IPS-NIHi7 (cell line): ENCODE data around the gene CYB561D1.
A peak's percentile ranks its signal among the peaks of the same experiment; 100 is the strongest.

Experiments used
- DNase-seq: peaks from one replicate; pipeline ENCODE4 v3.0.0; 2012; ENCODE audit warnings: mixed read lengths; ENCODE audit errors: extremely low spot score

CYB561D1 gene

DNA sequence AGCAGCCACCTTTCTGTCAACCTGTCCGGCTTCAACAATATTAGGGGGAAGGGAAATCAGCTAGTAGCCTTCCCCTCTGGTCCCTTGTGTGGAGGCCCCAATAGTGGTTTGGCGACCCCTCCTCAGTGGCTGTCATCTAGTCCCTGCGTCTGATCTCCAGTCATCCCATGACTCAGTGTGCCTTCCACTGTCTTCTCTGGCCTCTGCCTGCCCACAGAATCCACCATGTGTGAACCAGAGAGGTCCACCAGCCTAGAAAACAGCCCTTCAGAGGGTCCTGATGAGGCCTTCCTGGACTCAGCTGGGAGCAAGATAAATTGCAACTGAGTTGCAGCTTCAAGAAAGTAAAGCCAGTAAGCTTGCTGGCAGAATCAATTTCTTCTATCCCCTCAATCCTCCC, 14.0 kb upstream of the CYB561D1 start:
- no peak for DNase-seq

- DNase-seq: no peak
Observed at GRCh38 chr1:109481646-109482045, 12.2 kb upstream of the CYB561D1 start.

DNA sequence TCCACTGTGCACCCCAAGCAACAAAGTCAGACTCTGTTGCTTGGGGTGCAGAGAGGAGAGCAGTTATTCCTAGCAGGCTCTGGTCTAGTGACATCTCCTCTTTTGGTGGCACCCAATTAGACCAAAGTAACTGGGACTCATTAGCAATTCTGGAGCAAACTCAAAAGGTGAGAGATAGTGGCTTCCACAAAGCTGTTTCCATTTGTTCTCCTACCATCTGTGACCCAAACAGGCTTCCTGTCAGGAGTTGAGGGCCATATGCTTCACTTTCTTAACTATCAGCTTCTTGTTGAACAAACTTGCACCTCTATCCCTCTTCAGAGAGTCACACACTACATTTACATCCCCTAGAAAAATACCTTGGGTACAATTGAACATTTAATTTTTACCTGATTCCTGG, 11.7 kb upstream of the CYB561D1 start:
- DNase-seq: no peak

DNA sequence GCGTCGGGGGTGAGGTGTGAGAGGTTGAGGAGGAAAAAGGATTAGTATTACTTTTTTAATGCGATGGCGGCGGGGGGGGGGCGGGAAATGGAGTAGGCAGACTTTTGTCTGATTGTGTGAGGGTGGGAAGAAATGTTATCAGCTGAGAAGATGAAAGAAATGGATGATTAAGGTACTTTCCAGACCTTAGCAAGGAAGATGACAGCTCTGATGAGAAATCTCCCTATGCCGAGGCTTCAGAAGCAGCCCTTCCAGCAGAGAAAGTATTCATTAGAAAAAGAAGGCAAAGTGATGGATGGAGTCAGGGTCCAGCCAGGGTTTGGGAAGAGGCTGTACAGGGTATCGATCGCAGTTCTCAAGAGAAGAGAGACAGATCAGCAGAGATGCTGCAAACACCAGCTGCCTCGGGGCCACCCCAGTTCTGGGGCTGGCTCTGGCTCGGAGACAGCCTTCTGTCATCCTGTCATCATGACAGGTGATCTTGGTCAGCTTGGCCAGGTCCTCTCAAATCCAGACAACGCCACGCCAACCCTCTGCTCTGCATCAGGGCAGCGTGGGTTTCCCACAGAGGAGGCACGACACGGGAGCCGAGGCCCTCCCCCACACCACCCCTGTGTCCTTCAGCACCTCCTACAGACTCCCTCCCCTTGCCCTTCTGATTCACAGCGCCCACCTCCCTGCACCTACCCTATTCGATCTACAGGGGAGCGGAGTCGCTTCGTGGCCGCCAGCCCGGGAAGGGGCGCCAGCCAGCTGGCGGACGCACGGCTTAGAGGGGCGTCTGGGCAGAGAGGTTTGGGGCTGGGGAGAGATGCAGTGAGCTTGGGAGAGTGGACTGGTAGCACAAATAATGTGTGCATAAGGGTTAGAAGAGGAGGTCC, 10.9 kb upstream of the CYB561D1 start:
- peak; percentile 73 for DNase-seq

GRCh38 chr1:109483672-109484518, 10.0 kb upstream of the CYB561D1 start, which contains the start of gene ATXN7L2:
TSS of gene ATXN7L2 (plus strand) at chr1:109483905. CDS start at chr1:109483954, 49 bp downstream.
- DNase-seq: peak; percentile 98

- peak; percentile 33 for DNase-seq
Observed at GRCh38 chr1:109484519-109484975, 9.3 kb upstream of the CYB561D1 start.

GRCh38 chr1:109485001-109485400, 8.9 kb upstream of the CYB561D1 start:
- DNase-seq: peak; percentile 38

- DNase-seq: no peak
Observed at GRCh38 chr1:109487261-109487660, 6.6 kb upstream of the CYB561D1 start.

DNA sequence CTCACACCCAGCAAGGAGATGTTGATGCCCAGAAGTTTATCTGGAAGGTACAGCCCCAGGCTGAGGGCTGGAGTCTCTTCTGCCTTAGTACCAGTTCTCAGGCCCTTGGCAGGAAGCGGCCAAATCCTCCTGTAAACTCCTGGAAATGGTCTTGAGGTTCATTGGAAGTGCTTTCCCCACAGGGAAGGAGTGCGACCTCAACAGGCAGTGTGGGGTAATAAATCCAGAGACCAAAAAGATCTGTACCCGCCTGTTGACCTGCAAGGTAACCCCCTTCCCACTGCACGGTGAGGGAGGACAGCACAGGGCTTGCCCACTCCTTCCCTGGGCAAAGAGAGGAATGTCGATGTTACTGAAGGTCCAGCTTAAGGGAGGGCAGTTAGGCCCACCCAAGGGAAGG, 5.7 kb upstream of the CYB561D1 start:
- peak; percentile 45 for DNase-seq

DNA sequence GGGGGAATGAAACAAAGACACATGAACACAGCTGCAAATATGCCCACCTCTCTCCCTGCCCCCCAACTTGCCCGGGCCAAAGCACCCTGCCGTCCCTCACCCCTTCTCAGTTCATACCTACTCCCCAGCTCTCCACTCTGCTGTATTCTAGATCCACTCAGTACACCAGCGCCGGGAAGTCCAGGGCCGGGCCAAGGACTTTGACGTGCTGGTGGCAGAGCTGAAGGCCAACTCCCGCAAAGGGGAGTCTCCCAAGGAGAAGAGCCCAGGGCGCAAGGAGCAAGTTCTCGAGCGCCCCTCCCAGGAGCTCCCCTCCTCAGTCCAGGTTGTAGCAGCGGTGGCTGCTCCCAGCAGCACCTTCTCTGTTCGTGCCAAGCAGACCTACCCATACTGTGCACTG, 5.2 kb upstream of the CYB561D1 start:
- DNase-seq: no peak

- DNase-seq: peak; percentile 71
Observed at GRCh38 chr1:109490029-109490933, 3.6 kb upstream of the CYB561D1 start.

- no peak for DNase-seq
Observed at GRCh38 chr1:109490934-109491302, 3.0 kb upstream of the CYB561D1 start.

DNA sequence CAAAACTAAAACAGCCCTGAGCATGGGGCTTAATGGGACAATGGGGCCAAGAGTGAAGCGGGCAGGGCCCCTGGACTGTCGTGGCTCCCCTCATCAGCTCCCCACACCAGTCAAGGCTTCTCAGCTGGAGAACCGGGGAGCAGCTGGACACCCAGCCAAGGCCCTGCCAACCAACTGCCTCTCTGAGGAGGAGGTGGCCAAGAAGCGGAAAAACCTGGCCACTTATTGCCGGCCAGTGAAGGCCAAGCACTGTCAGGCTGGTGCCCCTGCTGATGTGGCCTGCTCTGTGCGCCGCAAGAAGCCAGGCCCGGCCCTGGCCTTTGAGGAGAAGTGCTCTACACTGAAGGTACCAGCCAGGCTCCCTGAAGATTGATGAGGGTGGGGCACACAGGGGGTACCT, 2.5 kb upstream of the CYB561D1 start:
- no peak for DNase-seq

- no peak for DNase-seq
Observed at GRCh38 chr1:109492779-109493178, 1.1 kb upstream of the CYB561D1 start.

- no peak for DNase-seq
Observed at GRCh38 chr1:109493227-109493626, 667 bp upstream of the CYB561D1 start.

- no peak for DNase-seq
Observed at GRCh38 chr1:109495738-109496137, 1.8 kb downstream of the CYB561D1 start.

DNA sequence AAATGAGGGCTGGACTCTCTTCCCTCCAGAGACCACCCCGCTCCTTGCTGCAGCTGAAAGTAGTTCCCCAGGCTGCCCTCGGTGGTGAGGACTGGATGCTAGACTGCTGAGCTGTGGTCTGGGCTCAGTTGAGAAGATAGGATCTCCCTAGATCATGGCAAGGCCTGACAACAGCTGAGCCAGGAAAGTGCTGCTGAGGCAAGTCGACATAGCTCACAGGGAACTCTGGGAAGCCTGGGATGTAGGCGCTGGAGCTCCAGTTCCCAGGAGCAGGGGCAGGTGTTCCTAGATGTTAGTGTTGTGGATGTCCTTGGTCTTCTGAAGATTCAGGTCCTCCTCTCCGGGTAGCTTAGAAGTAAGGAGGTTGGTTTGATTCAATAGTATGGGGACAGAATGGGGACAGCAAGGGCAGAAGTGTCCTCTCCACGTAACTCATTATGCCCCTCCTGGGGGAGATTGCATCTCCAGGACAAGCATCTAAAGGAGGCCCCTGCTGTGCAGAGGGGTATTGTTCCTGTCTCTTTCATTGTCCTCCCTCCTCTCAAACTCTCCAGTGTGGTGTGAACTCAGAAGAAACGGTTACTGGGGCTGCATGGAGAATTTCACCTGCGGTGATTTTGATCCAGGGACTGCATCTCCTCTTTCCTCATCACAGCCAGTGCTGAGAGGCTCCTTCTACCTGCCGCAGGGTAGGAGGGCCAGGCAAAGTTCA, 3.7 kb downstream of the CYB561D1 start:
- no peak for DNase-seq

GRCh38 chr1:109498161-109498801, 4.4 kb downstream of the CYB561D1 start:
- DNase-seq: peak; percentile 78

DNA sequence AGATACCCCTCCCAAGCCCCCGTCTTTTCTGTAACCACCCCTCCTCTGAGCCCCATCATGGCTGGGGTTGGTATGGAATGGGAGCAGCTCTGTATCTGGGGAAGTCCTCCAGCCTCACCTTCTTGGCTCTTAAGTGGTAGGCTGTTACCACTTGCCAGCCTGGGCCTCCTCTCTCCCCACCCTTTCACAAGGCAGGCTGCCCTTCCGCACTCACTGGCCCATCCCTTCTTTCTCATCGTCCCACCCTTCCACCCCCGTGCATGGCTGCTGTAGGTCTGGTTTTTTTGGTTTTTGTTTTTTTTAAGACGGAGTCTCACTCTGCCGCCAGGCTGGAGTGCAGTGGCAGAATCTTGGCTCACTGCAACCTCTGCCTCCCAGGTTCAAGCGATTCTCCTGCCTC, 5.2 kb downstream of the CYB561D1 start:
- DNase-seq: no peak
